K562 (cell line): ENCODE measurements around the gene TMEM86A. TPM values are rescaled to one million over a fixed set of nuclear protein-coding genes. Genes with fewer than 3 reads are reported as not detected.

Experiments used
- ARID1B ChIP-seq: fragments of 450-650 bp; IDR thresholded peaks from 2 replicates; pipeline ENCODE4 v1.6.1; 2016; ENCODE audit warnings: antibody characterized with exemption, mild to moderate bottlenecking, inconsistent platforms
- CXXC5 ChIP-seq: fragments of 250-450 bp; sonication (Bioruptor Pico); IDR thresholded peaks from 2 replicates; pipeline ENCODE4 v1.8.0; 2022; ENCODE audit warnings: inconsistent platforms, mild to moderate bottlenecking, moderate library complexity
- DIDO1 ChIP-seq: fragments of 450-650 bp; IDR thresholded peaks from 2 replicates; pipeline ENCODE4 v1.6.1; 2016; ENCODE audit warnings: low read depth, missing biosample characterization, missing genetic modification characterization
- DPF2 ChIP-seq: fragments of 450-650 bp; IDR thresholded peaks from 2 replicates; pipeline ENCODE4 v1.6.1; 2016
- E2F3 ChIP-seq: fragments of 250-450 bp; sonication (Bioruptor Pico); IDR thresholded peaks from 2 replicates; pipeline ENCODE4 v1.4.0; 2020; ENCODE audit warnings: mild to moderate bottlenecking
- ERF ChIP-seq: fragments of 450-650 bp; formaldehyde crosslinking; IDR thresholded peaks from 2 replicates; pipeline ENCODE4 v1.4.0; 2020; ENCODE audit warnings: mild to moderate bottlenecking, mixed read lengths
- KLF6 ChIP-seq: fragments of 250-450 bp; sonication (Bioruptor Pico); IDR thresholded peaks from 2 replicates; pipeline ENCODE4 v1.4.0; 2020; ENCODE audit warnings: mild to moderate bottlenecking, moderate library complexity, borderline replicate concordance
- TAL1 ChIP-seq: fragments of 450-650 bp; IDR thresholded peaks from 2 replicates; pipeline ENCODE4 v1.6.1; 2016; ENCODE audit warnings: mild to moderate bottlenecking
- ZNF584 ChIP-seq: fragments of 200-800 bp; sonication (Bioruptor generic); IDR thresholded peaks from 2 replicates; pipeline ENCODE4 v1.6.1; 2016; ENCODE audit warnings: low read depth, mild to moderate bottlenecking, missing genetic modification characterization, missing compliant biosample characterization
- polyA plus RNA-seq, 8 experiments: library from polyadenylated mRNA; depleted of rRNA in 4 of 8; stranded (reverse) in 5 of 8; unstranded in 3 of 8; fragments of >200 nt; fragmentation: Nextera tagmentation in 2 of 8; fragmentation: Illumina TruSeq in 1 of 8; extraction: Ambion mirVana in 2 of 8; extraction: Trizol in 1 of 8; gene quantifications; 2 replicates each; pipeline versions ENCODE4 v1.2.1 to v1.2.3, GENCODE V29; 2011 to 2014; ENCODE audit warnings: inconsistent platforms in 1 of 8, missing spikeins in 1 of 8
- total RNA-seq, 7 experiments: library from RNA; depleted of rRNA in 6 of 7; stranded (reverse); fragments of >200 nt in 6 of 7; fragmentation: Illumina TruSeq in 2 of 7; extraction: Trizol in 2 of 7; gene quantifications; 2 replicates each; pipeline versions ENCODE4 v1.2.1 to v1.2.3, GENCODE V29; 2011 to 2021; ENCODE audit warnings: low replicate concordance in 1 of 7
- TF ChIP-seq, protein P1 (sequence below): fragments of 250-450 bp; sonication (Bioruptor Pico); IDR thresholded peaks from 2 replicates; pipeline ENCODE4 v1.8.0; 2022; ENCODE audit warnings: moderate library complexity, mild to moderate bottlenecking, inconsistent platforms
- TF ChIP-seq, protein P2 (sequence below), 2 experiments: fragments of 250-450 bp in 1 of 2; fragments of 450-650 bp in 1 of 2; sonication (Bioruptor Pico) in 1 of 2; IDR thresholded peaks; 2 replicates each; pipeline versions ENCODE4 v1.6.1 to v1.8.0; 2016 to 2021; ENCODE audit warnings: mild to moderate bottlenecking in 2 of 2, moderate library complexity in 2 of 2, missing compliant biosample characterization in 1 of 2, missing genetic modification characterization in 1 of 2

The TMEM86A gene
- total and polyA plus RNA-seq, 9 of the 15 experiments (the other 6 are each of a cell fraction or from before 2014, with no cell fraction given) = 0.22 to 1.3 (median 0.40) TPM; not detected in 2

- TF ChIP-seq, protein P1, sequence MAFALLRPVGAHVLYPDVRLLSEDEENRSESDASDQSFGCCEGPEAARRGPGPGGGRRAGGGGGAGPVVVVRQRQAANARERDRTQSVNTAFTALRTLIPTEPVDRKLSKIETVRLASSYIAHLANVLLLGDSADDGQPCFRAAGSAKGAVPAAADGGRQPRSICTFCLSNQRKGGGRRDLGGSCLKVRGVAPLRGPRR (CRISPR knock-in tag) = peak; percentile 78; the same call in 1 of the 2 replicates
- TF ChIP-seq ARID1B (peak; percentile 69), KLF6 (peak; percentile 96), DIDO1 (tag) (peak; percentile 54; the same call in 1 of the 2 replicates), E2F3 (CRISPR knock-in tag) (0 out of 2 replicates have a peak, but pooled peaks have one; percentile 64), TAL1 (peak; percentile 28; the same call in 1 of the 2 replicates), DPF2 (peak; percentile 58), CXXC5 (CRISPR knock-in tag) (peak; percentile 70), ZNF584 (CRISPR knock-in tag) (peak; percentile 94), ERF (CRISPR knock-in tag) (peak; percentile 90; the same call in 1 of the 2 replicates)
- TF ChIP-seq, protein P2, sequence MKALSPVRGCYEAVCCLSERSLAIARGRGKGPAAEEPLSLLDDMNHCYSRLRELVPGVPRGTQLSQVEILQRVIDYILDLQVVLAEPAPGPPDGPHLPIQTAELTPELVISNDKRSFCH (CRISPR knock-in tag; IDR thresholded peaks at IDR 0.05) = peak; percentile 68; the same call in 1 of the 2 replicates
- TF ChIP-seq, protein P2 (tag; IDR thresholded peaks at IDR 0.05) = peak; percentile 99
Observed at GRCh38 chr11:18691467-18692140, 7.0 kb upstream of the TMEM86A start (continued).
